Liver (tissue), 9 donors: ENCODE measurements around the gene DNAJC12. TPM values are rescaled to one million over a fixed set of nuclear protein-coding genes. Genes with fewer than 3 reads are reported as not detected.
A peak's percentile ranks its signal among the peaks of the same experiment; 100 is the strongest.

ENCODE experiments used
- DNase-seq: peaks from one replicate; pipeline ENCODE4 v3.0.0-alpha.2; 2017; ENCODE audit warnings: low spot score
- H3K27ac ChIP-seq, 2 donors: one replicate each; pipeline ENCODE4 v1.7.0; 2013; ENCODE audit warnings: inconsistent platforms in 2 of 2, low read length in 2 of 2, control low read depth in 1 of 2, low read depth in 1 of 2, mild to moderate bottlenecking in 1 of 2
- H3K27me3 ChIP-seq, 4 donors: one replicate each; pipeline versions ENCODE4 v1.6.1 to v1.7.0; 2013; ENCODE audit warnings: low read length in 3 of 4, inconsistent platforms in 1 of 4, mild to moderate bottlenecking in 1 of 4, moderate library complexity in 1 of 4; ENCODE audit not compliant: control insufficient read depth in 4 of 4, insufficient read depth in 4 of 4
- H3K36me3 ChIP-seq, 4 donors: one replicate each; pipeline versions ENCODE4 v1.6.1 to v1.7.0; 2013; ENCODE audit warnings: low read length in 3 of 4, mild to moderate bottlenecking in 3 of 4, low read depth in 1 of 4, moderate library complexity in 1 of 4; ENCODE audit not compliant: control insufficient read depth in 4 of 4, insufficient read depth in 3 of 4
- H3K4me1 ChIP-seq, 4 donors: one replicate each; pipeline versions ENCODE4 v1.6.1 to v1.7.0; 2013; ENCODE audit warnings: low read length in 3 of 4, mild to moderate bottlenecking in 3 of 4, moderate library complexity in 1 of 4; ENCODE audit not compliant: control insufficient read depth in 4 of 4, insufficient read depth in 4 of 4
- H3K4me3 ChIP-seq, 3 donors: one replicate each; pipeline versions ENCODE4 v1.6.1 to v1.7.0; 2013; ENCODE audit warnings: low read length in 3 of 3, control low read depth in 1 of 3, low read depth in 1 of 3, mild to moderate bottlenecking in 1 of 3
- H3K9ac ChIP-seq, 2 donors: one replicate each; pipeline ENCODE4 v1.7.0; 2013; ENCODE audit warnings: low read length in 2 of 2, mild to moderate bottlenecking in 2 of 2, moderate library complexity in 2 of 2, control low read depth in 1 of 2, low read depth in 1 of 2
- H3K9me3 ChIP-seq, 4 donors: one replicate each; pipeline versions ENCODE4 v1.6.1 to v1.7.0; 2013; ENCODE audit warnings: low read length in 3 of 4; ENCODE audit not compliant: control insufficient read depth in 4 of 4
- EGR1 ChIP-seq, 2 donors: IDR thresholded peaks; 2 replicates each; pipeline ENCODE4 v1.6.1; 2016 to 2018; ENCODE audit warnings: antibody characterized with exemption in 2 of 2, low read depth in 2 of 2
- FOXA1 ChIP-seq: IDR thresholded peaks from 2 replicates; pipeline ENCODE4 v1.6.1; 2016; ENCODE audit warnings: antibody characterized with exemption
- FOXA2 ChIP-seq: IDR thresholded peaks from 2 replicates; pipeline ENCODE4 v1.6.1; 2016; ENCODE audit warnings: antibody characterized with exemption
- GABPA ChIP-seq, 2 donors: IDR thresholded peaks in 1 of 2; conservative IDR thresholded peaks in 1 of 2; 2 replicates each; pipeline ENCODE4 v1.6.1; 2016; ENCODE audit warnings: antibody characterized with exemption in 2 of 2, mild to moderate bottlenecking in 1 of 2, moderate library complexity in 1 of 2
- HNF4A ChIP-seq, 2 donors: conservative IDR thresholded peaks; 2 replicates each; pipeline ENCODE4 v1.6.1; 2016; ENCODE audit warnings: antibody characterized with exemption in 2 of 2, mild to moderate bottlenecking in 2 of 2
- HNF4G ChIP-seq: IDR thresholded peaks from 2 replicates; pipeline ENCODE4 v1.6.1; 2016; ENCODE audit warnings: antibody characterized with exemption
- JUND ChIP-seq, 2 donors: IDR thresholded peaks; 2 replicates each; pipeline ENCODE4 v1.6.1; 2016; ENCODE audit warnings: antibody characterized with exemption in 2 of 2
- NR2F2 ChIP-seq: IDR thresholded peaks from 2 replicates; pipeline ENCODE4 v1.6.1; 2016; ENCODE audit warnings: antibody characterized with exemption
- RAD21 ChIP-seq, 2 donors: IDR thresholded peaks; 2 replicates each; pipeline ENCODE4 v1.6.1; 2016; ENCODE audit warnings: antibody characterized with exemption in 2 of 2, mild to moderate bottlenecking in 2 of 2
- RXRA ChIP-seq, 2 donors: IDR thresholded peaks; 2 replicates each; pipeline ENCODE4 v1.6.1; 2017 to 2018; ENCODE audit warnings: antibody characterized with exemption in 2 of 2, mild to moderate bottlenecking in 1 of 2
- SP1 ChIP-seq: IDR thresholded peaks from 2 replicates; pipeline ENCODE4 v1.6.1; 2018; ENCODE audit warnings: antibody characterized with exemption, mild to moderate bottlenecking
- TAF1 ChIP-seq: conservative IDR thresholded peaks from 2 replicates; pipeline ENCODE4 v1.6.1; 2016; ENCODE audit warnings: antibody characterized with exemption, mild to moderate bottlenecking
- YY1 ChIP-seq: IDR thresholded peaks from 2 replicates; pipeline ENCODE4 v1.6.1; 2016; ENCODE audit warnings: antibody characterized with exemption, mild to moderate bottlenecking
- WGBS: extraction: QIAGEN DNeasy Blood & Tissue Kit; methylation state at CpG from one replicate; pipeline ENCODE4 v1.1.7; 2013; 5-methylcytosine and 5-hydroxymethylcytosine counted together
- polyA plus RNA-seq, 2 donors: library from polyadenylated mRNA; stranded (reverse) in 1 of 2; unstranded in 1 of 2; fragments of 200-250 nt in 1 of 2; fragments of >200 nt in 1 of 2; fragmentation: Nextera tagmentation in 1 of 2; extraction: Ambion mirVana in 1 of 2; gene quantifications; one replicate each; pipeline versions ENCODE4 v1.2.1 to v1.2.3, GENCODE V29; 2013 to 2015
- total RNA-seq, 2 donors: library from RNA; depleted of rRNA; stranded (reverse); fragments of >200 nt; gene quantifications; one replicate each; pipeline ENCODE4 v1.2.3, GENCODE V29; 2014
- TF ChIP-seq, protein P1 (sequence below): IDR thresholded peaks from 2 replicates; pipeline ENCODE4 v1.6.1; 2016; ENCODE audit warnings: antibody characterized with exemption
- TF ChIP-seq, protein P2 (sequence below): fragments of 150-350 bp; IDR thresholded peaks from 2 replicates; pipeline ENCODE4 v1.5.1; 2017; ENCODE audit warnings: improper control_type of control experiment, low read depth, low read length; ENCODE audit not compliant: missing input control
- TF ChIP-seq, protein P3 (sequence below): IDR thresholded peaks from 2 replicates; pipeline ENCODE4 v1.6.1; 2016; ENCODE audit warnings: antibody characterized with exemption
- TF ChIP-seq, protein P4 (sequence below): IDR thresholded peaks from 2 replicates; pipeline ENCODE4 v1.6.1; 2016; ENCODE audit warnings: antibody characterized with exemption
- donor health status: healthy.
- donor health status: healthy.
- donor health status: healthy.
- donor health status: healthy.
- donor health status: healthy.

The DNAJC12 gene
- total and polyA plus RNA-seq, 4 donors = 16.4 to 51.3 (median 32.8) TPM

DNA sequence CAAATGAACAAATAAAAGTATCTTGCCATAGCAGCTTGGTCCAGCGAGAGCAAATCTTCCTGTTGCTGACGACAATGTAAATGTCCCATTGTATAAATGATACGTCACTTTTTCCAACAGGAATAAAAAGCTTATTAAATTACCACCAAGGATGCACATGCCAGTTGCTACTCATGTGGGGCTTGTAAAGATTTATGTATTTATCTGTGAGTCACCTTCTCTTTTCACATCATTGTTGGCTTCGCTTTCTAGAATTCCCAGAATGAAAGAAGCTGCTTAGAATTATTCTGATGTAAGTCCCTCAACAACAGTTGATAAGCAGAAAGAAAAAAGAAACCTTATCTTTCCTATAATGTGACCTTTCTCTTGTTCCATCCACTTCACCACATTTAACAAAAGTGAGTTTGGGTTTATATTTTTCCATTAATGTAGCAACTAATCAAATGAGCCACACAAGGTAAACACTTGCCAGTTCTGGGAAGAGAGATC is 22.4 kb downstream of the DNAJC12 start:
- WGBS = 88% methylated on average over 4 of the region's 4 CpGs
- Histone ChIP-seq H3K4me1 (no peaks in the 10 kb centered on the region), H3K27ac (peak overlapping the region in 1 of 2 donors; percentile 5), H3K9ac (no peak overlapping the region), H3K27me3 (no peaks in the 10 kb centered on the region), H3K9me3 (no peaks in the 10 kb centered on the region), H3K4me3 (no peak overlapping the region), H3K36me3 (peaks cover 0 to 8% (median 4%) of the 10 kb centered on the region in 4 donors)
- TF ChIP-seq EGR1 (IDR thresholded peaks at IDR 0.05; ENCODE audit: low read depth in 2 of 2) (no peak), HNF4A (conservative IDR thresholded peaks at IDR 0.05) (no peak), SP1 (no peak), YY1 (no peak), JUND (IDR thresholded peaks at IDR 0.05) (no peak), GABPA (IDR thresholded peaks at IDR 0.05 in 1 of 2, conservative IDR thresholded peaks at IDR 0.05 in 1 of 2) (no peak), HNF4G (no peak), RAD21 (IDR thresholded peaks at IDR 0.05) (no peak)
- TF ChIP-seq, protein P1, sequence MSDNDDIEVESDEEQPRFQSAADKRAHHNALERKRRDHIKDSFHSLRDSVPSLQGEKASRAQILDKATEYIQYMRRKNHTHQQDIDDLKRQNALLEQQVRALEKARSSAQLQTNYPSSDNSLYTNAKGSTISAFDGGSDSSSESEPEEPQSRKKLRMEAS = no peak
- TF ChIP-seq, protein P2, sequence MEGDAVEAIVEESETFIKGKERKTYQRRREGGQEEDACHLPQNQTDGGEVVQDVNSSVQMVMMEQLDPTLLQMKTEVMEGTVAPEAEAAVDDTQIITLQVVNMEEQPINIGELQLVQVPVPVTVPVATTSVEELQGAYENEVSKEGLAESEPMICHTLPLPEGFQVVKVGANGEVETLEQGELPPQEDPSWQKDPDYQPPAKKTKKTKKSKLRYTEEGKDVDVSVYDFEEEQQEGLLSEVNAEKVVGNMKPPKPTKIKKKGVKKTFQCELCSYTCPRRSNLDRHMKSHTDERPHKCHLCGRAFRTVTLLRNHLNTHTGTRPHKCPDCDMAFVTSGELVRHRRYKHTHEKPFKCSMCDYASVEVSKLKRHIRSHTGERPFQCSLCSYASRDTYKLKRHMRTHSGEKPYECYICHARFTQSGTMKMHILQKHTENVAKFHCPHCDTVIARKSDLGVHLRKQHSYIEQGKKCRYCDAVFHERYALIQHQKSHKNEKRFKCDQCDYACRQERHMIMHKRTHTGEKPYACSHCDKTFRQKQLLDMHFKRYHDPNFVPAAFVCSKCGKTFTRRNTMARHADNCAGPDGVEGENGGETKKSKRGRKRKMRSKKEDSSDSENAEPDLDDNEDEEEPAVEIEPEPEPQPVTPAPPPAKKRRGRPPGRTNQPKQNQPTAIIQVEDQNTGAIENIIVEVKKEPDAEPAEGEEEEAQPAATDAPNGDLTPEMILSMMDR = no peak
- TF ChIP-seq, protein P3, sequence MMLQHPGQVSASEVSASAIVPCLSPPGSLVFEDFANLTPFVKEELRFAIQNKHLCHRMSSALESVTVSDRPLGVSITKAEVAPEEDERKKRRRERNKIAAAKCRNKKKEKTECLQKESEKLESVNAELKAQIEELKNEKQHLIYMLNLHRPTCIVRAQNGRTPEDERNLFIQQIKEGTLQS = no peak
- no peak for DNase-seq

DNA sequence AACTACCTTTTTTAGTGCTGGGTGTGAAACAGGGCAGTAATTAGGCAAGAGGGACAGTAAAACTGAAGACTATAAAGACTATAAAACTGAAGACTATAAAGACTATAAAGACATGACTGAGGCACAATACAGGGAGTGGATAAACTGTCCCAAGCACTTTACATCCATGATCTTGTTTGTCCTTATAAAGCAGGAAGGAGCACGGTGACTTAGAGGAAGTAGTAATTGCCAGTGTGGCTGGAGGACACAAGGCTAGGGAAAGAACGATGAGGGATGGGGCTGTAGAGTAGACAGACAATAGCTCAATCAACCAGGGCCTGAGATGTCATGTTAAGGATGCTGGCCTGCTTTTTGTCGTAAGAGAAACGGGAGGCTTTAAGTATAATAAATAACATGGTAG is 26.0 kb downstream of the DNAJC12 start:
- WGBS = 81% methylated on average over 4 of the region's 4 CpGs
- no peak overlapping the region for H3K9ac ChIP-seq
- H3K36me3 ChIP-seq = peaks cover 0 to 13% (median 3%) of the 10 kb centered on the region in 4 donors
- H3K9me3 ChIP-seq = no peaks in the 10 kb centered on the region
- no peak overlapping the region for H3K27ac ChIP-seq
- DNase-seq = no peak
- H3K4me3 ChIP-seq = no peak overlapping the region
- peaks cover 3 to 12% (median 9%) of the 10 kb centered on the region in 4 donors for H3K4me1 ChIP-seq
- TF ChIP-seq JUND (IDR thresholded peaks at IDR 0.05) (no peak), FOXA1 (no peak), NR2F2 (no peak), EGR1 (IDR thresholded peaks at IDR 0.05; ENCODE audit: low read depth in 2 of 2) (no peak), YY1 (no peak), GABPA (IDR thresholded peaks at IDR 0.05 in 1 of 2, conservative IDR thresholded peaks at IDR 0.05 in 1 of 2) (no peak), RXRA (IDR thresholded peaks at IDR 0.05) (no peak), SP1 (no peak), HNF4A (conservative IDR thresholded peaks at IDR 0.05) (no peak), TAF1 (no peak), RAD21 (IDR thresholded peaks at IDR 0.05) (no peak)
- TF ChIP-seq, protein P3 = no peak
- H3K27me3 ChIP-seq = no peaks in the 10 kb centered on the region

DNA sequence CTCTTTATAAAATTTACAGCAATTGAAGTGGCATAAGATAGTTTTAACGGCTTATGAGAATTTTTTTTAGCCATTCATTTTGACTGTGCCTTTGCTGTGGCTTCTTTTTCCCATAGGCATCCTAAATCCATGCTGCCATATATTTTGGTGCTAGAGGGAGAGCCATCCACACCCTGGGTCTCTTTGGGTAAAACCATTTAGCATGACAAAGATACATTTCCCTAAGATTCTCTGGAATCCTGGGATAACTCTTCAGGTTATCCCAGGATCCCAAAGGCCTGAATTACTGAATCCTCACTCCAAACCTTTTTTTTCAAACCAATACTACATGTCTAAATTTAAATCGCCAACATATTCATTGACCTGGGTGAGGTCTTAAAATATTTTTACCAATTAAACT is 28.9 kb downstream of the DNAJC12 start:
- Histone ChIP-seq H3K4me1 (peaks cover 7 to 23% (median 14%) of the 10 kb centered on the region in 4 donors), H3K9me3 (no peaks in the 10 kb centered on the region), H3K9ac (no peak overlapping the region), H3K36me3 (peaks cover 0 to 13% (median 3%) of the 10 kb centered on the region in 4 donors), H3K4me3 (no peak overlapping the region), H3K27me3 (no peaks in the 10 kb centered on the region), H3K27ac (peak overlapping the region in 1 of 2 donors; percentile 40)
- no peak for DNase-seq
- WGBS = 95% methylated on average over 2 of the region's 2 CpGs
- TF ChIP-seq RXRA (IDR thresholded peaks at IDR 0.05) (no peak), FOXA1 (no peak), JUND (IDR thresholded peaks at IDR 0.05) (no peak), EGR1 (IDR thresholded peaks at IDR 0.05; ENCODE audit: low read depth in 2 of 2) (no peak), RAD21 (IDR thresholded peaks at IDR 0.05) (no peak), HNF4A (conservative IDR thresholded peaks at IDR 0.05) (no peak), FOXA2 (no peak), SP1 (no peak)
- TF ChIP-seq, protein P2 = no peak
- TF ChIP-seq, protein P4, sequence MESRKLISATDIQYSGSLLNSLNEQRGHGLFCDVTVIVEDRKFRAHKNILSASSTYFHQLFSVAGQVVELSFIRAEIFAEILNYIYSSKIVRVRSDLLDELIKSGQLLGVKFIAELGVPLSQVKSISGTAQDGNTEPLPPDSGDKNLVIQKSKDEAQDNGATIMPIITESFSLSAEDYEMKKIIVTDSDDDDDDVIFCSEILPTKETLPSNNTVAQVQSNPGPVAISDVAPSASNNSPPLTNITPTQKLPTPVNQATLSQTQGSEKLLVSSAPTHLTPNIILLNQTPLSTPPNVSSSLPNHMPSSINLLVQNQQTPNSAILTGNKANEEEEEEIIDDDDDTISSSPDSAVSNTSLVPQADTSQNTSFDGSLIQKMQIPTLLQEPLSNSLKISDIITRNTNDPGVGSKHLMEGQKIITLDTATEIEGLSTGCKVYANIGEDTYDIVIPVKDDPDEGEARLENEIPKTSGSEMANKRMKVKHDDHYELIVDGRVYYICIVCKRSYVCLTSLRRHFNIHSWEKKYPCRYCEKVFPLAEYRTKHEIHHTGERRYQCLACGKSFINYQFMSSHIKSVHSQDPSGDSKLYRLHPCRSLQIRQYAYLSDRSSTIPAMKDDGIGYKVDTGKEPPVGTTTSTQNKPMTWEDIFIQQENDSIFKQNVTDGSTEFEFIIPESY = no peak
- TF ChIP-seq, protein P1 = no peak
